HL-60 (cell line): ENCODE data around the gene IL25.
"Not testable (repeated sequence)": the region's sequence is repeated elsewhere in the genome, so short reads cannot be mapped to it uniquely, and the experiment has no call there.

Experiments used
- CTCF ChIP-seq: IDR thresholded peaks from one replicate; pipeline ENCODE4 v1.5.1; 2011; ENCODE audit warnings: low read length, control low read depth, inconsistent platforms; ENCODE audit not compliant: insufficient read depth
- POLR2AphosphoS5 ChIP-seq: IDR thresholded peaks from 2 replicates; pipeline ENCODE4 v1.6.1; 2012; ENCODE audit warnings: low read depth

- not testable (repeated sequence) for TF ChIP-seq CTCF, POLR2AphosphoS5
Observed at GRCh38 chr14:23425798-23426197, 53.2 kb downstream of the IL25 start.
